HL-60 (cell line): ENCODE data around the gene C1QTNF3.
"Not testable (repeated sequence)": the region's sequence is repeated elsewhere in the genome, so short reads cannot be mapped to it uniquely, and the experiment has no call there.

Source experiments
- DNase-seq, 2 experiments: peaks; one replicate each; pipeline ENCODE4 v3.0.0-alpha.2; 2010 to 2020; ENCODE audit warnings: low read depth in 1 of 2, low spot score in 1 of 2
- H3K27ac ChIP-seq: fragments of 250-450 bp; sonication (Bioruptor Pico); replicated peaks from 2 replicates; pipeline ENCODE4 v1.5.1; 2020; ENCODE audit warnings: mild to moderate bottlenecking, moderate library complexity
- H3K27me3 ChIP-seq: fragments of 250-450 bp; sonication (Bioruptor Pico); 2 replicates; pipeline ENCODE4 v1.5.1; 2021; ENCODE audit warnings: mild to moderate bottlenecking, moderate library complexity; ENCODE audit not compliant: insufficient read depth, poor library complexity, severe bottlenecking
- H3K4me3 ChIP-seq: replicated peaks from 2 replicates; pipeline ENCODE4 v1.5.1; 2011; ENCODE audit warnings: mild to moderate bottlenecking, control low read depth, low read length; ENCODE audit not compliant: insufficient read depth
- CTCF ChIP-seq: IDR thresholded peaks from one replicate; pipeline ENCODE4 v1.5.1; 2011; ENCODE audit warnings: low read length, control low read depth, inconsistent platforms; ENCODE audit not compliant: insufficient read depth
- GABPA ChIP-seq: IDR thresholded peaks from 2 replicates; pipeline ENCODE4 v1.6.1; 2012; ENCODE audit warnings: low read depth
- POLR2AphosphoS5 ChIP-seq: IDR thresholded peaks from 2 replicates; pipeline ENCODE4 v1.6.1; 2012; ENCODE audit warnings: low read depth
- SPI1 ChIP-seq: IDR thresholded peaks from 2 replicates; pipeline ENCODE4 v1.6.1; 2012; ENCODE audit warnings: low read depth, mild to moderate bottlenecking, borderline replicate concordance
- TF ChIP-seq, protein P1 (sequence below): IDR thresholded peaks from 2 replicates; pipeline ENCODE4 v1.6.1; 2012; ENCODE audit warnings: low read depth; ENCODE audit not compliant: insufficient replicate concordance

The C1QTNF3 gene

DNA sequence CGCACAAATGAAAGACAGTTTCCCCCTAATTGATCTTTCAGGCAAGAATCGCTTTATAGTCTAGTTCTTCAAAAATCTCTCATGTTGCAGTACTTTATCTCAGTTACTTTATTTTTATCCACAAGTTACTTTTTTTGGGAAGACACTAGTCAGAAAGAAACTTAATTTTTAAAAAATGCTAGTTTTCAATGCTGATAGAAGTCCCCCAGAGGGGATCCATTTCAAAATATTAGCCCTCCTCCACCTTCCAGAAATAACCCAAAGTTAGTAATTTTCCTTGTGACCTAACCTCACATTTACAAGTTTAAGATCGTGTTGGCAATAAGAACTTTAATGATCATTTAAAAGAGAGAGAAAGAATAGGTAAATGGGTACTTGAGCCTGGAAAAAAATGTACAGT lies 11.0 kb downstream of the C1QTNF3 start:
- no peak overlapping the region for H3K27ac ChIP-seq
- H3K27me3 ChIP-seq = no peaks in the 10 kb centered on the region
- no peak overlapping the region for H3K4me3 ChIP-seq
- no peak for TF ChIP-seq CTCF
- TF ChIP-seq GABPA = no peak
- TF ChIP-seq, protein P1, sequence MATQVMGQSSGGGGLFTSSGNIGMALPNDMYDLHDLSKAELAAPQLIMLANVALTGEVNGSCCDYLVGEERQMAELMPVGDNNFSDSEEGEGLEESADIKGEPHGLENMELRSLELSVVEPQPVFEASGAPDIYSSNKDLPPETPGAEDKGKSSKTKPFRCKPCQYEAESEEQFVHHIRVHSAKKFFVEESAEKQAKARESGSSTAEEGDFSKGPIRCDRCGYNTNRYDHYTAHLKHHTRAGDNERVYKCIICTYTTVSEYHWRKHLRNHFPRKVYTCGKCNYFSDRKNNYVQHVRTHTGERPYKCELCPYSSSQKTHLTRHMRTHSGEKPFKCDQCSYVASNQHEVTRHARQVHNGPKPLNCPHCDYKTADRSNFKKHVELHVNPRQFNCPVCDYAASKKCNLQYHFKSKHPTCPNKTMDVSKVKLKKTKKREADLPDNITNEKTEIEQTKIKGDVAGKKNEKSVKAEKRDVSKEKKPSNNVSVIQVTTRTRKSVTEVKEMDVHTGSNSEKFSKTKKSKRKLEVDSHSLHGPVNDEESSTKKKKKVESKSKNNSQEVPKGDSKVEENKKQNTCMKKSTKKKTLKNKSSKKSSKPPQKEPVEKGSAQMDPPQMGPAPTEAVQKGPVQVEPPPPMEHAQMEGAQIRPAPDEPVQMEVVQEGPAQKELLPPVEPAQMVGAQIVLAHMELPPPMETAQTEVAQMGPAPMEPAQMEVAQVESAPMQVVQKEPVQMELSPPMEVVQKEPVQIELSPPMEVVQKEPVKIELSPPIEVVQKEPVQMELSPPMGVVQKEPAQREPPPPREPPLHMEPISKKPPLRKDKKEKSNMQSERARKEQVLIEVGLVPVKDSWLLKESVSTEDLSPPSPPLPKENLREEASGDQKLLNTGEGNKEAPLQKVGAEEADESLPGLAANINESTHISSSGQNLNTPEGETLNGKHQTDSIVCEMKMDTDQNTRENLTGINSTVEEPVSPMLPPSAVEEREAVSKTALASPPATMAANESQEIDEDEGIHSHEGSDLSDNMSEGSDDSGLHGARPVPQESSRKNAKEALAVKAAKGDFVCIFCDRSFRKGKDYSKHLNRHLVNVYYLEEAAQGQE = no peak
- TF ChIP-seq SPI1 = no peak
- no peak for TF ChIP-seq POLR2AphosphoS5
- DNase-seq = no peak

GRCh38 chr5:34031117-34031516 lies 11.9 kb downstream of the C1QTNF3 start:
- Histone ChIP-seq H3K27me3 (no peaks in the 10 kb centered on the region), H3K4me3 (no peak overlapping the region), H3K27ac (no peak overlapping the region)
- TF ChIP-seq, protein P1 = no peak
- TF ChIP-seq SPI1 (no peak), CTCF (no peak), POLR2AphosphoS5 (no peak), GABPA (no peak)
- no peak for DNase-seq

DNA sequence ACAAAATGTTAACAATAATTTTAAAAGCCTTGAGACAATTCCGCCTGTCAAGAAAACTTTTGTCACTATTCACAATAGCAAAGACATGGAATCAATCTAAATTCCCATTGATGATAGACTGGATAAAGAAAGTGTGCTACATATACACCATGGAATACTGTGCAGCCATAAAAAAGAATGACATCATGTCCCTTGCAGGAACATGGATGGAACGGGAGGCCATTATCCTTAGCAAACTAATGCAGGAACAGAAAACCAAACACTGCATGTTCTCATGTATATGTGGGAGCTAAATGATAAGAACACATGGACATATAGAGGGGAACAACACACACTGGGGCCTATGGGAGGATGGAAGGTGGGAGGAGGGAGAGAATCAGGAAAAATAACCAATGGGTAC lies 12.4 kb downstream of the C1QTNF3 start:
- H3K27ac ChIP-seq, H3K4me3 ChIP-seq, DNase-seq, H3K27me3 ChIP-seq: not testable (repeated sequence)

GRCh38 chr5:34030048-34030447 lies 13.0 kb downstream of the C1QTNF3 start:
- TF ChIP-seq POLR2AphosphoS5 = no peak
- TF ChIP-seq, protein P1 = no peak
- TF ChIP-seq SPI1 = no peak
- no peak for TF ChIP-seq CTCF
- no peak for TF ChIP-seq GABPA
- no peak for DNase-seq
- Histone ChIP-seq H3K27me3 (no peaks in the 10 kb centered on the region), H3K27ac (no peak overlapping the region), H3K4me3 (no peak overlapping the region)
